H9 (cell line): Measurements from ENCODE around the gene EPM2A. TPM values are rescaled to one million over a fixed set of nuclear protein-coding genes. Genes with fewer than 3 reads are reported as not detected.

Experiments used
- DNase-seq: peaks from one replicate; pipeline ENCODE4 v3.0.0-alpha.2; 2017
- H2AFZ ChIP-seq: one replicate; pipeline ENCODE4 v1.6.1; 2013; ENCODE audit warnings: mild to moderate bottlenecking, low read length, control low read depth, moderate library complexity
- H2AK5ac ChIP-seq: 2 replicates; pipeline ENCODE4 v1.6.1; 2013; ENCODE audit warnings: low read length, control low read depth, mixed read lengths; ENCODE audit not compliant: insufficient read length
- H2BK120ac ChIP-seq: one replicate; pipeline ENCODE4 v1.6.1; 2013; ENCODE audit warnings: low read depth, mild to moderate bottlenecking, low read length, control low read depth, inconsistent platforms; ENCODE audit not compliant: poor library complexity, severe bottlenecking
- H2BK12ac ChIP-seq: 2 replicates; pipeline ENCODE4 v1.6.1; 2013; ENCODE audit warnings: low read length, control low read depth, mixed read lengths, low read depth; ENCODE audit not compliant: insufficient read length
- H2BK15ac ChIP-seq: 2 replicates; pipeline ENCODE4 v1.6.1; 2013; ENCODE audit warnings: low read depth, low read length, control low read depth
- H2BK20ac ChIP-seq: one replicate; pipeline ENCODE4 v1.6.1; 2013; ENCODE audit warnings: low read depth, mild to moderate bottlenecking, low read length, control low read depth, inconsistent platforms; ENCODE audit not compliant: poor library complexity, severe bottlenecking
- H2BK5ac ChIP-seq: 2 replicates; pipeline ENCODE4 v1.6.1; 2013; ENCODE audit warnings: low read length, control low read depth, mixed read lengths; ENCODE audit not compliant: insufficient read length
- H3K14ac ChIP-seq: 2 replicates; pipeline ENCODE4 v1.6.1; 2013; ENCODE audit warnings: low read length, control low read depth; ENCODE audit not compliant: insufficient read depth
- H3K18ac ChIP-seq: 2 replicates; pipeline ENCODE4 v1.6.1; 2013; ENCODE audit warnings: low read depth, mild to moderate bottlenecking, mixed read lengths, low read length, control low read depth; ENCODE audit not compliant: insufficient read length
- H3K23ac ChIP-seq: 2 replicates; pipeline ENCODE4 v1.6.1; 2013; ENCODE audit warnings: low read length, control low read depth, mixed read lengths, low read depth; ENCODE audit not compliant: insufficient read length
- H3K23me2 ChIP-seq: 2 replicates; pipeline ENCODE4 v1.6.1; 2013; ENCODE audit warnings: low read depth, mild to moderate bottlenecking, mixed read lengths, low read length, control low read depth; ENCODE audit not compliant: insufficient read length, poor library complexity, severe bottlenecking
- H3K27ac ChIP-seq: 2 replicates; pipeline ENCODE4 v1.5.1; 2013; ENCODE audit warnings: low read length, control low read depth, mixed read lengths, low read depth; ENCODE audit not compliant: insufficient read length
- H3K27me3 ChIP-seq: 2 replicates; pipeline ENCODE4 v1.6.1; 2013; ENCODE audit warnings: low read length, control low read depth, inconsistent platforms; ENCODE audit not compliant: insufficient read depth
- H3K4ac ChIP-seq: 2 replicates; pipeline ENCODE4 v1.6.1; 2013; ENCODE audit warnings: low read depth, mild to moderate bottlenecking, control low read depth, inconsistent platforms, low read length, moderate library complexity
- H3K4me1 ChIP-seq: 2 replicates; pipeline ENCODE4 v1.6.1; 2013; ENCODE audit warnings: low read length, control low read depth, inconsistent platforms; ENCODE audit not compliant: insufficient read depth
- H3K4me2 ChIP-seq: 2 replicates; pipeline ENCODE4 v1.6.1; 2013; ENCODE audit warnings: low read length, control low read depth, mixed read lengths; ENCODE audit not compliant: insufficient read length, insufficient read depth
- H3K56ac ChIP-seq: 2 replicates; pipeline ENCODE4 v1.6.1; 2013; ENCODE audit warnings: low read depth, mild to moderate bottlenecking, mixed read lengths, low read length, control low read depth; ENCODE audit not compliant: insufficient read length
- H3K79me1 ChIP-seq: 2 replicates; pipeline ENCODE4 v1.6.1; 2013; ENCODE audit warnings: low read depth, mild to moderate bottlenecking, moderate library complexity, low read length, control low read depth, inconsistent platforms; ENCODE audit not compliant: insufficient read depth, poor library complexity, severe bottlenecking
- H3K79me2 ChIP-seq: 2 replicates; pipeline ENCODE4 v1.6.1; 2013; ENCODE audit warnings: low read length, control low read depth, inconsistent platforms; ENCODE audit not compliant: insufficient read depth
- H3K9ac ChIP-seq: 2 replicates; pipeline ENCODE4 v1.6.1; 2013; ENCODE audit warnings: low read length, control low read depth, mixed read lengths; ENCODE audit not compliant: insufficient read length; ENCODE audit errors: extremely low read depth
- H3K9me3 ChIP-seq: one replicate; pipeline ENCODE4 v1.6.1; 2013; ENCODE audit warnings: low read depth, low read length, inconsistent platforms; ENCODE audit not compliant: control insufficient read depth
- H3T11ph ChIP-seq: one replicate; pipeline ENCODE4 v1.6.1; 2013; ENCODE audit warnings: mild to moderate bottlenecking, low read length, control low read depth, inconsistent platforms
- H4K20me1 ChIP-seq: one replicate; pipeline ENCODE4 v1.6.1; 2013; ENCODE audit not compliant: control insufficient read depth, insufficient read length, insufficient read depth
- H4K5ac ChIP-seq: 2 replicates; pipeline ENCODE4 v1.6.1; 2013; ENCODE audit warnings: low read depth, mild to moderate bottlenecking, mixed read lengths, low read length, control low read depth; ENCODE audit not compliant: insufficient read length
- H4K8ac ChIP-seq: replicated peaks from 2 replicates; pipeline ENCODE4 v1.6.1; 2013; ENCODE audit warnings: low read length, control low read depth, mixed read lengths, low read depth; ENCODE audit not compliant: insufficient read length
- H4K91ac ChIP-seq: 2 replicates; pipeline ENCODE4 v1.6.1; 2013; ENCODE audit warnings: low read depth, mild to moderate bottlenecking, moderate library complexity, mixed read lengths, low read length, control low read depth; ENCODE audit not compliant: insufficient read length
- H3K27ac Mint-ChIP-seq, 3 experiments: 2 replicates in 2 of 3; 3 replicates in 1 of 3; pipeline ENCODE4 v1.8.0; 2020 to 2021; ENCODE audit warnings: mixed read lengths in 3 of 3, mild to moderate bottlenecking in 1 of 3, moderate library complexity in 1 of 3
- H3K27me3 Mint-ChIP-seq: 2 replicates; pipeline ENCODE4 v1.8.0; 2021; ENCODE audit warnings: low read depth, mild to moderate bottlenecking, moderate library complexity, mixed read lengths
- H3K36me3 Mint-ChIP-seq, 3 experiments: 2 replicates in 2 of 3; 3 replicates in 1 of 3; pipeline ENCODE4 v1.8.0; 2020 to 2021; ENCODE audit warnings: low read depth in 3 of 3, mixed read lengths in 3 of 3; ENCODE audit not compliant: insufficient read depth in 1 of 3
- H3K4me1 Mint-ChIP-seq, 2 experiments: 2 replicates each; pipeline ENCODE4 v1.8.0; 2020; ENCODE audit warnings: mixed read lengths in 2 of 2
- H3K4me3 Mint-ChIP-seq, 2 experiments: 2 replicates in 1 of 2; 3 replicates in 1 of 2; pipeline ENCODE4 v1.8.0; 2020 to 2021; ENCODE audit warnings: mild to moderate bottlenecking in 2 of 2, mixed read lengths in 2 of 2, moderate library complexity in 1 of 2
- H3K9me3 Mint-ChIP-seq, 2 experiments: 2 replicates in 1 of 2; 3 replicates in 1 of 2; pipeline ENCODE4 v1.8.0; 2020; ENCODE audit warnings: mild to moderate bottlenecking in 2 of 2, mixed read lengths in 2 of 2, moderate library complexity in 1 of 2
- WGBS: extraction: QIAGEN DNeasy Blood & Tissue Kit; methylation state at CpG from one replicate; pipeline ENCODE4 v1.1.7; 2013; ENCODE audit warnings: missing lambda C conversion rate, low lambda C conversion rate, mixed read lengths; ENCODE audit not compliant: insufficient read length; ENCODE audit errors: extremely low coverage; 5-methylcytosine and 5-hydroxymethylcytosine counted together
- total RNA-seq: library from RNA; stranded (reverse); gene quantifications from 2 replicates; pipeline ENCODE4 v1.2.1, GENCODE V29; 2021
- TF ChIP-seq, protein P1 (sequence below): fragments of 200-600 bp; sonication (generic); conservative IDR thresholded peaks from 3 replicates; pipeline ENCODE4 v1.8.0; 2021; ENCODE audit warnings: antibody characterized with exemption, mild to moderate bottlenecking

EPM2A gene
- total RNA-seq, 1 experiment from 2014 or later, result 8.2 TPM

DNA sequence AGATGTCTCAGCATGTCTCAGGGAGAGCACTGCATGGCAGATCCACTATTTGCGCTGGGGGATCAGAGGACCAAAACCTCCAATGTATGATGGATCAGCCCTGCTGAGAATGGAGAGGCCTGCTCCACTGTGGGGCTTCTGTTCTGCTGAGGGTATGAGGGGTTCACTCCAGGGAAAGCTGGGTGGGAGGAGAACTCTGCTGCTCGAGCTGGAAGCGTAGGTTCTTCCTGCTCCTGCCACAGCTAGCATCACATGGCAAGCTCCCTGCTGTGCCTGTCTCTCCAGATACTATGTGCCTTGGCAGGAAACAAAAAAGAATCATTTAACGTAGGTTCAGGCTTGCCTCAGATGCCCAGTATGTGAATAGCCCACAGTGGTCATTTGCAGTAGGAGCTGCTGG, 105.8 kb downstream of the EPM2A start:
- no peak overlapping the region for H3K9ac ChIP-seq
- H4K5ac ChIP-seq, result no peak overlapping the region
- WGBS, result no CpG with 5 or more reads among the region's 4 CpGs
- no peak overlapping the region for H3K14ac ChIP-seq
- H3K27me3 ChIP-seq, result no peaks in the 10 kb centered on the region
- peaks cover 6 to 13% of the 10 kb centered on the region in 2 experiments for H3K4me1 Mint-ChIP-seq
- no peak overlapping the region for H3K4me2 ChIP-seq
- no peaks in the 10 kb centered on the region for H3K9me3 Mint-ChIP-seq
- H3K56ac ChIP-seq, result no peak overlapping the region
- H4K91ac ChIP-seq, result no peak overlapping the region
- H2AK5ac ChIP-seq, result no peak overlapping the region
- H4K20me1 ChIP-seq, result no peaks in the 10 kb centered on the region
- H3K9me3 ChIP-seq, result no peaks in the 10 kb centered on the region
- H3K79me2 ChIP-seq, result no peaks in the 10 kb centered on the region
- peak overlapping the region in 1 of 3 experiments; percentile 45; a peak in 1 of 7 replicates for H3K27ac Mint-ChIP-seq
- no peaks in the 10 kb centered on the region for H3K27me3 Mint-ChIP-seq
- no peaks in the 10 kb centered on the region; a peak in 1 of 7 replicates for H3K36me3 Mint-ChIP-seq
- H2BK15ac ChIP-seq, result no peak overlapping the region
- DNase-seq, result no peak
- TF ChIP-seq, protein P1, sequence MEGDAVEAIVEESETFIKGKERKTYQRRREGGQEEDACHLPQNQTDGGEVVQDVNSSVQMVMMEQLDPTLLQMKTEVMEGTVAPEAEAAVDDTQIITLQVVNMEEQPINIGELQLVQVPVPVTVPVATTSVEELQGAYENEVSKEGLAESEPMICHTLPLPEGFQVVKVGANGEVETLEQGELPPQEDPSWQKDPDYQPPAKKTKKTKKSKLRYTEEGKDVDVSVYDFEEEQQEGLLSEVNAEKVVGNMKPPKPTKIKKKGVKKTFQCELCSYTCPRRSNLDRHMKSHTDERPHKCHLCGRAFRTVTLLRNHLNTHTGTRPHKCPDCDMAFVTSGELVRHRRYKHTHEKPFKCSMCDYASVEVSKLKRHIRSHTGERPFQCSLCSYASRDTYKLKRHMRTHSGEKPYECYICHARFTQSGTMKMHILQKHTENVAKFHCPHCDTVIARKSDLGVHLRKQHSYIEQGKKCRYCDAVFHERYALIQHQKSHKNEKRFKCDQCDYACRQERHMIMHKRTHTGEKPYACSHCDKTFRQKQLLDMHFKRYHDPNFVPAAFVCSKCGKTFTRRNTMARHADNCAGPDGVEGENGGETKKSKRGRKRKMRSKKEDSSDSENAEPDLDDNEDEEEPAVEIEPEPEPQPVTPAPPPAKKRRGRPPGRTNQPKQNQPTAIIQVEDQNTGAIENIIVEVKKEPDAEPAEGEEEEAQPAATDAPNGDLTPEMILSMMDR, result no peak
- no peak overlapping the region for H2BK20ac ChIP-seq
- no peak overlapping the region for H2BK5ac ChIP-seq
- H4K8ac ChIP-seq, result no peak overlapping the region
- H3K18ac ChIP-seq, result no peak overlapping the region
- no peak overlapping the region for H2AFZ ChIP-seq
- no peak overlapping the region for H2BK120ac ChIP-seq
- H3K4me3 Mint-ChIP-seq, result no peak overlapping the region
- H3K4ac ChIP-seq, result no peak overlapping the region
- peaks cover 3% of the 10 kb centered on the region for H3K23me2 ChIP-seq
- no peak overlapping the region for H3T11ph ChIP-seq
- H3K4me1 ChIP-seq, result peaks cover 4% of the 10 kb centered on the region; the same call in 1 of the 2 replicates
- no peak overlapping the region for H3K23ac ChIP-seq
- H2BK12ac ChIP-seq, result no peak overlapping the region
- no peaks in the 10 kb centered on the region for H3K79me1 ChIP-seq
- no peak overlapping the region for H3K27ac ChIP-seq
